Fibroblast of the aortic adventitia (primary cell): ENCODE data around the gene DNAH14. TPM values are rescaled to one million over a fixed set of nuclear protein-coding genes. Genes with fewer than 3 reads are reported as not detected.

Source experiments
- DNase-seq: peaks from one replicate; pipeline ENCODE4 v3.0.0-alpha.2; 2010; ENCODE audit warnings: low read depth
- H3K4me3 ChIP-seq: 2 replicates; pipeline ENCODE4 v1.5.1; 2011; ENCODE audit warnings: low read depth, mild to moderate bottlenecking, control low read depth, low read length, moderate library complexity
- total RNA-seq: library from RNA; depleted of rRNA; stranded (reverse); fragments of >200 nt; gene quantifications from 2 replicates; pipeline ENCODE4 v1.2.3, GENCODE V29; 2012; ENCODE audit warnings: low replicate concordance
- TF ChIP-seq, protein P1 (sequence below): IDR thresholded peaks from 2 replicates; pipeline ENCODE4 v1.5.1; 2011; ENCODE audit warnings: mild to moderate bottlenecking, low read length, control low read depth, inconsistent platforms; ENCODE audit not compliant: insufficient read depth

The DNAH14 gene
- total RNA-seq, 1 donor, result 33.9 TPM

DNA sequence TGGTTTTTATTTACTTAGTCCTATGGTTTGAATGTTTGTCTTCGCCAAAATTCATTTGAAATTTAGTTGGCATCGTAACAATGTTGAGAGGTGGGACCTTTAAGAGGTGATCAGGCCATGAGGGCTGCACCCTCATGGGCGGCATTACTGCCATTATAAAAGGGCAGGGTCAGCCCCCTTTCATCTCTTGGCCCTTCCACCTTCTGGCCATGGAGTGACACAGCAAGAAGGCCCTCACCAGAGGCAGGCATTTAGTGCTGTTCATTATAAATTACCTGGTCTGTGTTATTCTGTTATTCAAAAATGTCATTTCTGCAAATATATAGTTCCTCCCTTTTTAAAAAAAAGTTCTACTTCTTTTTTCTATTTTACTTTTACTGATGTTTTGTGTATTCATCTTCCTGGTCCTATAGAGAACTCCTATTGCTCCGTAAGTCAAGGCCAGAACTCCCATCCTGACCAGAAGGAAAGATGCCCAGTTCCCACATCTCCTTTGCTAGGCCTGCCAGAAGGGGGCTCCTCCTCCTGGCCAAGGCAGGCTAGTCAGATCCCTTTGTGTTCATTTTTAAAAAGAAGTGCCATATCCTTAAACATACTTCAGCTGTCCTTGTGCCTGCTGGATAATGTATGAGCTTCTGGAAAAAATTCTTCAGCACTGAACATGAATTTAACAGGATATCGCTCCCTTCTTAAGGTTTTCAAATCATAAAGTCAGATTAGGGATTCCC, 508.4 kb downstream of the DNAH14 start:
- TF ChIP-seq, protein P1, sequence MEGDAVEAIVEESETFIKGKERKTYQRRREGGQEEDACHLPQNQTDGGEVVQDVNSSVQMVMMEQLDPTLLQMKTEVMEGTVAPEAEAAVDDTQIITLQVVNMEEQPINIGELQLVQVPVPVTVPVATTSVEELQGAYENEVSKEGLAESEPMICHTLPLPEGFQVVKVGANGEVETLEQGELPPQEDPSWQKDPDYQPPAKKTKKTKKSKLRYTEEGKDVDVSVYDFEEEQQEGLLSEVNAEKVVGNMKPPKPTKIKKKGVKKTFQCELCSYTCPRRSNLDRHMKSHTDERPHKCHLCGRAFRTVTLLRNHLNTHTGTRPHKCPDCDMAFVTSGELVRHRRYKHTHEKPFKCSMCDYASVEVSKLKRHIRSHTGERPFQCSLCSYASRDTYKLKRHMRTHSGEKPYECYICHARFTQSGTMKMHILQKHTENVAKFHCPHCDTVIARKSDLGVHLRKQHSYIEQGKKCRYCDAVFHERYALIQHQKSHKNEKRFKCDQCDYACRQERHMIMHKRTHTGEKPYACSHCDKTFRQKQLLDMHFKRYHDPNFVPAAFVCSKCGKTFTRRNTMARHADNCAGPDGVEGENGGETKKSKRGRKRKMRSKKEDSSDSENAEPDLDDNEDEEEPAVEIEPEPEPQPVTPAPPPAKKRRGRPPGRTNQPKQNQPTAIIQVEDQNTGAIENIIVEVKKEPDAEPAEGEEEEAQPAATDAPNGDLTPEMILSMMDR, result peak; percentile 64
- H3K4me3 ChIP-seq, result no peak overlapping the region
- peak; percentile 49 for DNase-seq

DNA sequence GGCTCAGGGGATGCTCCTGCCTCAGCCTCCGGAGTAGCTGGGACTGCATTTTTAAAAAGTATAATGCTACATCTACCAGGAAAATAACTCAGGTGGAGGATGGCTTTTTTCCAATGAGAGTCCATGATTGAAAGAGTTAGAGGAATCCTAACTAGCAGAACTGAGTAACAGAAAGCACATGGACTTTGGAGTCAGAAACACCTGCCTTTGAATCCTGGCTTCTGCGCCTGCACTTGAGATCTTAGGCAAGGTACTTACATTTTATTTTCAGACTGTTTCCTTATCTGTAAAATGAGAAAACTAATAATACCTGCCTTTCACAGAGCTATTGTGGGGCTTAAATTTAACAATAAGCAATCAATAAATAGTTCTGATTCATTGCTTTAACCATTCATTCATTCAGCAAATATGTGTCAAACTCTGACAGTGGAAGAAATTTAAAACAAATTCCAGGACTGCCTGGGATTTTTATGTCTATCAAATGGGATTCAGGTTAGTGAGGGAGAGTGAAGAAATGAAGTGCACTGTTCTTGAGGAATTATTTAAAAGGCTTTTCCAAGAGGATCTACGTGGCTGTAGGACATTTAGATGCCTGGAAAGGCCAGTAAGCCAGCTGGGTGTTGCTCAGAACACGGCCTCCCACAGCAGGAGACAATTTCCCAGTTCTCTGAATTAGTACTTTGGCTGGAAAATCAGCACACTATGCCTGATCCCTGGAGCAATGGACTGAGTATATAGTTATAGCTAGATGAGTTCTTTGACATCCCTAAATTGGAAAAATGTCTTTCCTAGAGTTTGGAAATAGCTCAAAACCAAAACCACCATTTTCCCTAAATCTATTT, 511.1 kb downstream of the DNAH14 start:
- H3K4me3 ChIP-seq, result no peak overlapping the region
- DNase-seq, result no peak
- TF ChIP-seq, protein P1, result no peak

DNA sequence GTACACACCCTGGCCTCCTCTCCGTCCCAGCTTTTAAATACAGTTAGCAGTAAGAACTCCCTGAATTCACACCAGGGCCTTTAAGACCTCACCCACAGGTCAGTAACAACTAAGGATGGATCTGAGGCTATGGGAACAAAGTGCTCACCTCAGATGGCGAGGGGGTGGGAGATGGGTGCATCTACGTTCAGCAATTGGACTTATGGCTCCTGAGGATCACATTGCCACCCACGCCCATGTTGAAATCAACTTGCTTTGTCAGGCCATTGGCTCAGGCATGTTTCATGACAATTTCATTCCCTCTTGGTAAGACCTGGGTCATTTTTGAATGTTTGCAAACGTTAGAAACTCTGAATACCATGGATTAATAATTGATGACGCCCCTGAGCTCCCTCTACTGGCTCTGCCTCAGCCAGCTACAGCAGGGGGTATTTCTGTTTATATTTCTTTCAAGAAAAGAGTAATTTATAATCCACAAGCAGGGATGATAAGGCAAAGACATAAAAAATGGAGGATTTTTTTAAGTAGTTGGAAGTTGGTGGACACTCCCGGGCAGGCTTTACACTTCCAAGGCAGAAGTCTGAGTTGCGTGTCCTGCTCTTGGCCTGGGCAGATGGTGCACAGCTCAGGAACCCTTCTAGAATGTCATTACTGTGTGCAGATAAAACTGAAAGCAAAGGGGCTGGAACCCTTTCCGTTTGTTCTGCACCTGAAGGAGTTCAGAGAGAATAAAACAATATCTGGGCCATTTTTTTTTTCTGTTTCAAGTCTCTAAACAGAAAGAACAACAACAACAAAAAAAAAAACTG, 512.0 kb downstream of the DNAH14 start:
- no peak for DNase-seq
- no peak overlapping the region for H3K4me3 ChIP-seq
- TF ChIP-seq, protein P1, result peak; percentile 27

DNA sequence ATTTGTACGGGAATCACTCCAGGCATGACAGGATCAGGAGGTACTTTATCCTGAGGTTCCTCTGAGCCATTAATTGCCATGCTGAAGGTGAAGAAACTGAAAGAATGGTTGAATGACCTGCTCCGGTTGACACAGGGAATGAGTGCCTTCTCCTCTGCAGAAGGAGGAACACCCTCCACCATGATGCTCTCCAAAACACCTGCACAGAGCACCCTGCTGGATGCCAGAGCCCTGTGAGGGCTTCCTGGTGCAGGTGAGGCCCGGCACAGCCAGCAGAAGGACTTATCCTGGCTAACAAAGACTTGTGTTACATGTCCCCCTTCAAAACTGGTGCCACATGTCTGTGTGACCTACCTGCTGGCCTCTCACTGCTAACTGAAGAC, 512.6 kb downstream of the DNAH14 start:
- no peak for DNase-seq
- H3K4me3 ChIP-seq, result no peak overlapping the region
- TF ChIP-seq, protein P1, result no peak

DNA sequence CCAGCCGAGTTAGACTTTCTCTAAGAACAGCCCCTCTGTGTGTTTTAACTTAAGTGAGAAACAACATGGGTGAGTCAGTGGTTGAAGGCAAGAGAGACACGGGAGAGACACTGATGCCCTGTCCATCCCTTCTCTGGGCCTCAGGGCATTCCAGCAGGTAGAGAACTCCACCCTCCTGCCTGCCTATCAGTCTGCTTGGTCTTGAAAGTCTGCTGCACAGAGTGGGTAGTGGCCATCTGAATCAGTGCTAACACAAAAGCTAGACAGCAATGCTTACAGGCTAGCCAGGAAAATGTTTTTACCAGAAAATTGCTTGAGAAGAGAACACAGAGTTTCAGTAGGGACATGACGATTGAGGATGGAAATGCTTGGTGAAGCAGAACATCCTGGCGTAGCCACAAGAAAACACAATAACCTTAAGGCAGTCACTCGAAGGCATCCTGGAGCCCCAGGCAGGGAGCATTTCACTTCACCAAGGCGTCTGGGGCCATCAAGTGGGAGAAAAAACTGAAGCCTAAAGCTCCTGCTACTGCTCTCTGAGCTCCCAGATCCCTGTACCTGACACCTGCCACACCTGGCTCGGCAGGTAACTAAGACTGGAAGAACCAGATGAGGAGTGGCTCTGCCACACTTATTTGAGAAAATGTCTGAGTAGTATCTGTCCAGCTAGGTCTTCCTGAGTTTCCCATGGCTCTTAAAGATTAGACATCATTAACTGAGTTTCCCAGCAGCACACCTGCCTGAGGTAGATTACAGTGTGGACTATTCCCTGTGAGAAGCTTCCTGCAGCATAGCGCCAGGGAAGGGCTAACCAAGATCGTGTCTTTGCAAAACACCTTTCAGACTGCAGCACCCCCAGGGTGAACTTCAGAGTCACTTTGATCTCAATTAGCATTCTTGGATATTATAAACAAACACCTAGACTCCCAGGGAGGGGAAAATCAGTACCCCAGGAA, 516.4 kb downstream of the DNAH14 start:
- TF ChIP-seq, protein P1, result no peak
- DNase-seq, result no peak
- no peak overlapping the region for H3K4me3 ChIP-seq

DNA sequence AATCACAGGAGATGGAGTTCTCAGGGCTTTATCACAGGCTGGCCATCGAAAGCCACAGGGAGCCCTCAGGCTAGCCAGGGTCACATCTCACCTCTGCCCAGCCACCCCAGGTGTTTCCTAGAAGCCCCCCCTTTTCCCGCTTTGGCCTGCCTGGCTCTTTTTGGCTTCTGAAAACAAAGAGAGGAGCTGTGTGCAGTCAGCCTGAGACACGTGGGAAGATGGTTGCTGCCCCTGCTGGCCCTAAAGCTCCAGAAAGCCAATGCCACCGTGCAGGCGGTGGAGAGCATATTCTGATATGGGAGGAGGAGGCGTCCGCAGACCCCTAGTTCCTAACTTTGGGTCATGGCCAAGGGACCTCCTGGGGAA, 517.1 kb downstream of the DNAH14 start:
- no peak for DNase-seq
- no peak overlapping the region for H3K4me3 ChIP-seq
- TF ChIP-seq, protein P1, result no peak
